B cell (primary cell): Measurements from ENCODE around the gene NFATC1. TPM values are rescaled to one million over a fixed set of nuclear protein-coding genes. Genes with fewer than 3 reads are reported as not detected.

Experiments
- ATAC-seq: fragments of 200-7000 bp; cut with Tn5 transposase; one replicate; pipeline ENCODE4 v1.10.0; 2021; ENCODE audit warnings: low read depth, mild to moderate bottlenecking, moderate number of reproducible peaks, moderate library complexity
- CTCF ChIA-PET: fragments of 350-600 bp; sonication (Branson Sonifier 250); formaldehyde crosslinking; loops from one replicate; lab custom pipeline; 2021; ENCODE audit warnings: antibody characterized with exemption, inconsistent platforms; lab: Charles Lee
- POLR2A ChIA-PET: fragments of 350-600 bp; sonication (Branson Sonifier 250); formaldehyde crosslinking; loops from one replicate; lab custom pipeline; 2021; ENCODE audit warnings: antibody characterized with exemption; lab: Charles Lee
- DNase-seq: peaks from one replicate; pipeline ENCODE4 v3.0.0; 2013
- H2AFZ ChIP-seq: 2 replicates; pipeline ENCODE4 v1.6.1; 2012; ENCODE audit warnings: mild to moderate bottlenecking, low read depth, low read length; ENCODE audit not compliant: insufficient read depth, poor library complexity, severe bottlenecking
- H3K27ac ChIP-seq, 2 donors: 1 replicate in 1 of 2; 2 replicates in 1 of 2; pipeline ENCODE4 v1.5.1; 2012 to 2013; ENCODE audit warnings: low read length in 2 of 2, mild to moderate bottlenecking in 2 of 2, moderate library complexity in 1 of 2
- H3K27me3 ChIP-seq, 4 experiments: fragments of 200-600 bp in 1 of 4; sonication (generic) in 1 of 4; replicated peaks in 1 of 4; 1 replicate in 2 of 4; 2 replicates in 2 of 4; pipeline versions ENCODE4 v1.6.1 to v1.7.0; 2013 to 2016; ENCODE audit warnings: low read length in 3 of 4, mild to moderate bottlenecking in 2 of 4, mixed read lengths in 1 of 4, moderate library complexity in 1 of 4; ENCODE audit not compliant: insufficient read depth in 4 of 4, control insufficient read depth in 3 of 4; ENCODE audit errors: control extremely low read depth in 1 of 4
- H3K36me3 ChIP-seq, 2 experiments: replicated peaks in 1 of 2; 1 replicate in 1 of 2; 2 replicates in 1 of 2; pipeline versions ENCODE4 v1.6.1 to v1.7.1; 2013; ENCODE audit warnings: low read length in 1 of 2; ENCODE audit not compliant: insufficient read depth in 2 of 2, control insufficient read depth in 1 of 2; ENCODE audit errors: control extremely low read depth in 1 of 2, extremely low read depth in 1 of 2
- H3K4me1 ChIP-seq, 2 donors: fragments of 200-600 bp in 1 of 2; sonication (generic) in 1 of 2; 1 replicate in 1 of 2; 2 replicates in 1 of 2; pipeline versions ENCODE4 v1.5.1 to v1.6.1; 2013 to 2017; ENCODE audit warnings: low read length in 2 of 2; ENCODE audit not compliant: control insufficient read depth in 2 of 2, insufficient read depth in 2 of 2
- H3K4me2 ChIP-seq: replicated peaks from 2 replicates; pipeline ENCODE3; 2012; ENCODE audit warnings: mild to moderate bottlenecking, low read depth, low read length; ENCODE audit not compliant: poor library complexity, severe bottlenecking
- H3K4me3 ChIP-seq, 5 experiments: fragments of 200-600 bp in 1 of 5; sonication (generic) in 1 of 5; 1 replicate in 3 of 5; 2 replicates in 2 of 5; pipeline versions ENCODE4 v1.5.1 to v1.7.0; 2011 to 2016; ENCODE audit warnings: low read length in 4 of 5, mild to moderate bottlenecking in 4 of 5, low read depth in 2 of 5, control low read depth in 1 of 5, moderate library complexity in 1 of 5; ENCODE audit not compliant: insufficient read depth in 1 of 5; ENCODE audit errors: control extremely low read depth in 1 of 5, extremely low read depth in 1 of 5
- H3K79me2 ChIP-seq: fragments of 200-600 bp; sonication (generic); one replicate; pipeline ENCODE4 v1.6.0; 2016; ENCODE audit warnings: low read length; ENCODE audit not compliant: control insufficient read depth, insufficient read depth
- H3K9ac ChIP-seq: fragments of 200-600 bp; sonication (generic); 2 replicates; pipeline ENCODE4 v1.6.1; 2017; ENCODE audit warnings: mild to moderate bottlenecking, low read length, moderate library complexity
- H3K9me3 ChIP-seq, 3 donors: one replicate each; pipeline versions ENCODE4 v1.6.1 to v1.7.1; 2013; ENCODE audit warnings: low read length in 2 of 3; ENCODE audit not compliant: control insufficient read depth in 2 of 3, insufficient read depth in 1 of 3; ENCODE audit errors: control extremely low read depth in 1 of 3
- H4K20me1 ChIP-seq: 2 replicates; pipeline ENCODE4 v1.6.0; 2012; ENCODE audit warnings: mild to moderate bottlenecking, low read length; ENCODE audit not compliant: insufficient read depth, control insufficient read depth, poor library complexity, severe bottlenecking
- H3K27ac Mint-ChIP-seq: one replicate; pipeline ENCODE4 v1.8.0; 2021; ENCODE audit warnings: mixed read lengths
- H3K27me3 Mint-ChIP-seq: one replicate; pipeline ENCODE4 v1.8.0; 2021; ENCODE audit warnings: mixed read lengths
- H3K4me1 Mint-ChIP-seq: one replicate; pipeline ENCODE4 v1.8.0; 2021; ENCODE audit warnings: mixed read lengths
- H3K4me3 Mint-ChIP-seq: one replicate; pipeline ENCODE4 v1.8.0; 2021; ENCODE audit warnings: mixed read lengths
- H3K9me3 Mint-ChIP-seq: one replicate; pipeline ENCODE4 v1.8.0; 2022; ENCODE audit warnings: mixed read lengths; ENCODE audit not compliant: insufficient read depth
- CTCF ChIP-seq: fragments of 200-600 bp; IDR thresholded peaks from one replicate; pipeline ENCODE4 v1.8.0; 2022; ENCODE audit warnings: antibody characterized with exemption, mild to moderate bottlenecking
- EZH2 ChIP-seq: IDR thresholded peaks from 2 replicates; pipeline ENCODE4 v1.6.1; 2012; ENCODE audit warnings: borderline replicate concordance, low read depth, mild to moderate bottlenecking, moderate library complexity, low read length; ENCODE audit not compliant: insufficient read depth, poor library complexity, severe bottlenecking
- WGBS: methylation state at CpG from one replicate; pipeline ENCODE4 v1.1.5; 2013; ENCODE audit warnings: missing lambda C conversion rate; ENCODE audit not compliant: insufficient coverage; 5-methylcytosine and 5-hydroxymethylcytosine counted together
- intact Hi-C: fragments of 100-400 bp; cut with micrococcal nuclease; formaldehyde crosslinking; loops from one replicate; pipeline ENCODE4 v1.10.0; 2022
- polyA plus RNA-seq: library from polyadenylated mRNA; depleted of rRNA; stranded (reverse); fragments of >200 nt; gene quantifications from 2 replicates; pipeline ENCODE4 v1.2.3, GENCODE V29; 2012
- total RNA-seq, 2 donors: library from RNA; stranded (reverse); fragments of 120-200 nt in 1 of 2; gene quantifications; 1 replicate in 1 of 2; 2 replicates in 1 of 2; pipeline versions ENCODE4 v1.2.3 to v1.2.4, GENCODE V29; 2013 to 2022

NFATC1 gene
- total and polyA plus RNA-seq, 2 donors (not counting 1 experiment from before 2014, with no cell fraction given) = 32.2 to 108 TPM

DNA sequence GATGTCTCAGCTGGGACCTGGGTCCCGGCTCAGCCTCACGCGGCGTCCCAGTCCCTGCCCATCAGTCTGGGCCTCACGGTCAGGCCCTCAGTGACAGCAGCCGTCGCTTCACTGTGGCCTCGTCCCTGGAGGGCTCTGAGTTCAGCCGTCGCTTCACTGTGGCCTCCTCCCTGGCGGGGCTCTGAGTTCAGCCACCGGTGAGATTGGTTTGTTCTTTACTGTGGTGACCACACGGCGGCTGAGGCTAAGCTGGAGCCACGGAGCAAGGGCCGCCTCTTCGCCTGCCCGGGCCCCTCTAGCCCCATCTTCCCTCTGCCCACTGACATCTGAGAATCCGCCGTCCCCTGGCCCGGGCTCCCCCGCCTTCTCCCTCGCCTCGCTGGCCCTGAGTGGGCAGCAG, 51.2 kb downstream of the NFATC1 start:
- Mint-ChIP-seq H3K4me1 (peaks cover 29% of the 10 kb centered on the region), H3K27me3 (no peaks in the 10 kb centered on the region), H3K27ac (no peak overlapping the region), H3K4me3 (no peak overlapping the region), H3K9me3 (no peaks in the 10 kb centered on the region)
- H4K20me1 ChIP-seq = peaks cover 94% of the 10 kb centered on the region
- H3K4me1 ChIP-seq = peaks cover 14 to 20% of the 10 kb centered on the region in 2 donors
- DNase-seq (no peak), ATAC-seq (no peak)
- ChIA-PET POLR2A (no interaction called here), CTCF (no interaction called here)
- H3K4me2 ChIP-seq = no peak overlapping the region
- WGBS = 98% methylated on average over 22 of the region's 24 CpGs
- H3K27ac ChIP-seq = no peak overlapping the region
- TF ChIP-seq CTCF = no peak
- TF ChIP-seq EZH2 = no peak
- H3K9me3 ChIP-seq = no peaks in the 10 kb centered on the region
- no peaks in the 10 kb centered on the region for H3K27me3 ChIP-seq
- no peak overlapping the region for H3K9ac ChIP-seq
- H3K4me3 ChIP-seq = no peak overlapping the region
- peaks cover 98% of the 10 kb centered on the region for H3K79me2 ChIP-seq
- H2AFZ ChIP-seq = no peak overlapping the region
- H3K36me3 ChIP-seq = peaks cover 0 to 65% of the 10 kb centered on the region in 2 experiments
- intact Hi-C loops = no loop called here

- Histone ChIP-seq H3K27me3 (no peaks in the 10 kb centered on the region), H4K20me1 (peaks cover 93% of the 10 kb centered on the region), H3K79me2 (peaks cover 98% of the 10 kb centered on the region), H3K4me1 (peaks cover 5 to 11% of the 10 kb centered on the region in 2 donors), H2AFZ (no peak overlapping the region), H3K9ac (no peak overlapping the region), H3K27ac (no peak overlapping the region), H3K4me2 (no peak overlapping the region), H3K9me3 (no peaks in the 10 kb centered on the region), H3K36me3 (peaks cover 0 to 73% of the 10 kb centered on the region in 2 experiments), H3K4me3 (no peak overlapping the region)
- ChIA-PET POLR2A (no interaction called here), CTCF (no interaction called here)
- H3K4me3 Mint-ChIP-seq = no peak overlapping the region
- no peak for DNase-seq
- no peaks in the 10 kb centered on the region for H3K9me3 Mint-ChIP-seq
- intact Hi-C loops = no loop called here
- no peaks in the 10 kb centered on the region for H3K27me3 Mint-ChIP-seq
- no peak for TF ChIP-seq EZH2
- no peak overlapping the region for H3K27ac Mint-ChIP-seq
- peaks cover 21% of the 10 kb centered on the region for H3K4me1 Mint-ChIP-seq
- no peak for ATAC-seq
- WGBS = 95% methylated on average over 27 of the region's 29 CpGs
Measured at GRCh38 chr18:79447703-79448367, 52.1 kb downstream of the NFATC1 start.
